ENCODE measurements around the gene CRYAB.

The CRYAB gene

DNA sequence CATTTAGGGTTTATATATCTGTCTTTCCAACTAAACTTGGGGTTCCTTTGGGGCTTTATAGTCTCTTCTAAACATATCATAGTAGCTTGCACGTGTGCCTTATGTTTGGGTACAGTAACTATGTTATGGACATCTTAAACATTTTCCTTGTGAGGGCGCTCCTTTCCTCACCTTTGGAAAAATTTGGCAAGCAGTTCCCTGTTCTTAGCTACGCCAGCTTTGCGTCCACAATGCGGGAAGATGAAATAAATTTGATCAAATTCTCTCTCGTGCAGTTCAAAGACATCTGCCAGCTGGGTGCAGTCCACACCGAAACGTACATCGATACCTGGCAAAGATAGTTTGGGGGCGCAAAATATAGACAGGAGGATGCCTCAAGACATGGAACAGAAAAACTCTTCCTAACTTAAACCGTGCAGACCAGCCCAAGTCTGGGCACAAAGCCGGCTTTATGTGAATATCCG lies 33.2 kb downstream of the CRYAB start:
- CTCF ChIA-PET = interaction anchor here (0.9 kb wide), 1 partner anchor 103 kb away, joined by 3 read pairs; no protein-coding TSS in a partner anchor
- POLR2A ChIA-PET = interaction anchor here (1.1 to 1.9 kb wide), 4 partner anchors 48 to 103 kb away, joined by 3 to 9 read pairs (median 4); no protein-coding TSS in a partner anchor
- TF ChIP-seq L3MBTL2 (conservative IDR thresholded peaks at IDR 0.05) = 0 out of 2 replicates have a peak, but pooled peaks have one; percentile 12
- no peak for TF ChIP-seq ELF4 (IDR thresholded peaks at IDR 0.05)
- DNase-seq (ENCODE audit: extremely low spot score) = no peak

DNA sequence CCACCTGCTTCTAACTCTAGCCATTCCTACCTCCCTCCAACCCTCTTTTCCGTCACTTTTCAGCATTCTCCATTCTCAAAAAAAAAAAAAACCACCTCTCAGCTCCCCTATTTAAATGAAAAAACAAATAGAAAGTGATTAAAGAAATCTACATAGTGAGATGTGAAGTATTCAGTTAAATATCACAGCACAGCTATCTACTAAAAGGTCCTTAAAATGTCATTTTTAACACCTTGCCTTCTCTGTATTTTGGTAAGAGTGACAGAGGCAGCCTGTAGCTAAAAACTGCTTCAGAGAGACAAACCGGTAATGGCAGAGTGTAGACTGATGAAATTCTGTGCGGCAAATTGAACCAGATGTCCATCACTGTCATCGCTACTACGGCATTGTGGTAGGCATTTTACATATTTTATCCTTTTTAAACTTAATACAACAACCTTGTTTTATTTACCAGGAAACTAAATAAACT lies 39.8 kb downstream of the CRYAB start:
- no peak for DNase-seq (ENCODE audit: extremely low spot score)
- TF ChIP-seq SUZ12 (IDR thresholded peaks at IDR 0.05) (no peak), L3MBTL2 (conservative IDR thresholded peaks at IDR 0.05) (0 out of 2 replicates have a peak, but pooled peaks have one; percentile 12), ZNF384 (IDR thresholded peaks at IDR 0.05) (peak; percentile 56; the same call in 1 of the 2 replicates)
- POLR2A ChIA-PET = interaction anchor here (0.7 to 2.0 kb wide), 14 partner anchors 8 to 267 kb away, joined by 3 to 20 read pairs (median 4); partner anchors contain the start of gene CFAP68
- CTCF ChIA-PET = interaction anchor here (0.5 to 1.6 kb wide), 7 partner anchors 24 to 1867 kb away, joined by 3 to 6 read pairs (median 3); no protein-coding TSS in a partner anchor

DNA sequence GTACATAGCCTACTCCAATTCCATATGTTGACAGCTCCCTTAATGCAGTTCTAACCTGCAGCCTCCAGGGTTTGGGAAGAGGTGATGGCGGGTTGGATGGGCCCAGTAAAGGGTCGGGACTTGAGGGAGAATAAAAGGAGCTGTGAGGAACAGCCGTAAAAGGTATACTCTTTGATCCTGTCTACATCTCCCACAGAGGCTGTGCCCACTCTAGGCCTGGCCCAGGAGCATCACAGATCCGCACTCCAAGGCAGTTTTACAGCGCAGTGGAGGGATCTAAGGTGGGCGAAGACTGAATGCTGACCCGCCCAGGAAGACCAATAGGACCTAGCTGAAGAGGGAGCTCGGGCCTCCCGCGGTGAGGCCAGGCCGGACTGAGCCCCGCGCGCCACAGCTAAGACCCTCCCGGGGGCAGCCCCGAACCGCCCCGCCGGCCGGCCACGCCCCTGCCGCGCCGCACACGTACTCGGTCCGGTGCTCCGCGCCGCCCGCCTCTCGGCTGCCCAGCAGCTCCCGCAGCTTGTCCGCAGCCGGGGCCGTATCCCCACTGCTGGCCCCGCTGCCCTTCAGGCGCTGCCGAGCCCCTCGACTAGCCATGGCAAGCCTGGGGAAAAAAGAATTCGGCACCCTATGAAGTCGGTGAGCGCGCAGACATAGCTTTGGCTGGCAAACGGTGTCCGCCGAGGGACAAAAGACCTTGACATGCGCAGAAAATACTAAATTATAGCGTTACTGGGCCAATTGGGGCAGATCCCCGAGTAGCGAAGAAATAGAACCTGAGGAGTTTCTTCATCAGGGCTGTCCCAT lies 40.5 kb downstream of the CRYAB start, which contains the start of gene ALG9:
Gene ALG9 (minus strand): TSS at position 696 of the 807 bp plus-strand sequence. CDS start 99 bp downstream, at position 597.
- CTCF ChIA-PET = interaction anchor here (0.5 to 1.4 kb wide), 8 partner anchors 25 to 1867 kb away, joined by 3 to 6 read pairs (median 3); no protein-coding TSS in a partner anchor
- TF ChIP-seq, protein P1, sequence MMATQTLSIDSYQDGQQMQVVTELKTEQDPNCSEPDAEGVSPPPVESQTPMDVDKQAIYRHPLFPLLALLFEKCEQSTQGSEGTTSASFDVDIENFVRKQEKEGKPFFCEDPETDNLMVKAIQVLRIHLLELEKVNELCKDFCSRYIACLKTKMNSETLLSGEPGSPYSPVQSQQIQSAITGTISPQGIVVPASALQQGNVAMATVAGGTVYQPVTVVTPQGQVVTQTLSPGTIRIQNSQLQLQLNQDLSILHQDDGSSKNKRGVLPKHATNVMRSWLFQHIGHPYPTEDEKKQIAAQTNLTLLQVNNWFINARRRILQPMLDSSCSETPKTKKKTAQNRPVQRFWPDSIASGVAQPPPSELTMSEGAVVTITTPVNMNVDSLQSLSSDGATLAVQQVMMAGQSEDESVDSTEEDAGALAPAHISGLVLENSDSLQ (IDR thresholded peaks at IDR 0.05) = peak; percentile 36; the same call in 1 of the 2 replicates
- no peak; the same call in 1 of the 2 replicates for TF ChIP-seq L3MBTL2 (conservative IDR thresholded peaks at IDR 0.05)
- DNase-seq (ENCODE audit: extremely low spot score) = peak; percentile 74
- POLR2A ChIA-PET = interaction anchor here (0.7 to 2.0 kb wide), 19 partner anchors 9 to 267 kb away, joined by 3 to 20 read pairs (median 4); partner anchors contain the start of genes CFAP68, DLAT and PPP2R1B

DNA sequence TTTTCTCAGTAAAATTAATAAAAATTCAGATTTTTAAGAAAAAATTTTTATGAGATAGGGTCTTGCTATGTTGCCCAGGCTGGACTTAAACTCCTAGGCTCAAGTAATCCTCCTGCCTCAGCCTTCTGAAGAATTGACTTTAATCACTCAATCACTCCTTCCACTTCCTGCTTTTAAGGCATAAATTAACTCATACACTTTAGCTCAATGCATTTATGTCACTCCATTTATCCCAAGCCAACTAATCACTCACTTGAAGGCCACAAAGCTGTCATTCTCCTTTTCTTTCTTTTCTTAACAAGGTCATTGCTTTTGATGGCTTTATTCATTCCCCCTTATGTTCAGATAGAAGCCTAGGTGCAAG lies 41.1 kb downstream of the CRYAB start:
- no peak for DNase-seq (ENCODE audit: extremely low spot score)
- POLR2A ChIA-PET = interaction anchor here (0.7 to 2.0 kb wide), 13 partner anchors 9 to 208 kb away, joined by 3 to 20 read pairs (median 4); partner anchors contain the start of genes CFAP68, DLAT and PPP2R1B
- TF ChIP-seq SP1 (IDR thresholded peaks at IDR 0.05) = no peak
- no peak for TF ChIP-seq HDGF (IDR thresholded peaks at IDR 0.05; ENCODE audit: borderline replicate concordance)
- TF ChIP-seq LEF1 (IDR thresholded peaks at IDR 0.05; ENCODE audit: borderline replicate concordance) = no peak
- TF ChIP-seq, protein P1 (IDR thresholded peaks at IDR 0.05) = peak; percentile 91
- no peak for TF ChIP-seq NFRKB (IDR thresholded peaks at IDR 0.05)
- peak; percentile 43; the same call in 1 of the 2 replicates for TF ChIP-seq ELF4 (IDR thresholded peaks at IDR 0.05)
- CTCF ChIA-PET = interaction anchor here (0.5 to 1.1 kb wide), 4 partner anchors 111 to 1298 kb away, joined by 3 to 6 read pairs (median 4); no protein-coding TSS in a partner anchor

DNA sequence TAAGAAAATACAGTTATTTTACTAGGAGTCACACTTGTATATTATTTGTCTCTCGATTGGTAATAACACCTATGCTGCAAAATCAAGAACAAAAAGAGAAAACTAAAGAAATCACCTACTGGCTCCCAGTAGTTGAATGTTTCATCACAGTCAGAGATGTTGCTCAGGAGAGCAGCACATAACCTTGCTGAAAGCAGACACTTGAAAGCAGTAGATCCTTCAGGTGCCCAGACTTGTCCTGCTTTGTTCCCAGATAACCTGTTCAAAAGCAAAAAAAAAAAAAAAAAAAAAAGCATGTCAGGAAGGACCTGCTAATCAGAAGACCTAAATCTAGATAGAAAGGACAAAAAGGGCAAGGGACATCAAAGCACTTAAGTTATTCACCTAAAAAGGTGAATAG lies 41.5 kb downstream of the CRYAB start:
- TF ChIP-seq FOXA1 (IDR thresholded peaks at IDR 0.05) = no peak
- TF ChIP-seq NFRKB (IDR thresholded peaks at IDR 0.05) = no peak
- no peak for TF ChIP-seq SP1 (IDR thresholded peaks at IDR 0.05)
- TF ChIP-seq HDGF (IDR thresholded peaks at IDR 0.05; ENCODE audit: borderline replicate concordance) = no peak
- no peak for TF ChIP-seq L3MBTL2 (conservative IDR thresholded peaks at IDR 0.05)
- TF ChIP-seq, protein P1 (IDR thresholded peaks at IDR 0.05) = no peak
- TF ChIP-seq CTBP1 (IDR thresholded peaks at IDR 0.05; ENCODE audit: borderline replicate concordance) = no peak
- TF ChIP-seq FOXM1 (IDR thresholded peaks at IDR 0.05; ENCODE audit: borderline replicate concordance) = no peak
- ChIA-PET CTCF (interaction anchor here (0.6 to 0.7 kb wide), 2 partner anchors 147 to 1298 kb away, joined by 4 to 6 read pairs; no protein-coding TSS in a partner anchor), POLR2A (interaction anchor here (0.7 to 1.8 kb wide), 7 partner anchors 9 to 155 kb away, joined by 3 to 6 read pairs (median 4); partner anchors contain the start of genes CFAP68 and DLAT)
- no peak for DNase-seq (ENCODE audit: extremely low spot score)

DNA sequence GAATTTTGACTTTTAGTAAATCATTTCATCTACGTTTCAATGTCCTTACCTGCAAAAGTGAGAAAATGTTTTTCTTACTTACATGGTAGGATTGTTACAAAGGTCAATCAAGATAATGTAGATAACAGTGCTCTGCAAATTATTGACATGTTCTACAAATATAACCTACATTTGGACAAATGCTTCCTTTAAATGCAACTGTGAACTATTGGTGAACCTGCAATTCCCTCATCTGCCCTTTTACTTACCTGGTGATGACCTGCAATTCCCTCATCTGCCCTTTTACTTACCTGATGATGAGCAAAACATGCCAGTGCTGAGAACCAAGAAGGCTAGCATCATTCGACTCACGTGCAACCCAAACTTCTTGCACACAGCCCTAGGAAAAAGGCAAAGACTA lies 51.3 kb downstream of the CRYAB start:
- POLR2A ChIA-PET = no interaction called here
- TF ChIP-seq BHLHE40 (IDR thresholded peaks at IDR 0.05; ENCODE audit: borderline replicate concordance) = no peak
- TF ChIP-seq FOXK2 (IDR thresholded peaks at IDR 0.05) = no peak
- TF ChIP-seq ZNF384 (IDR thresholded peaks at IDR 0.05) = no peak
- no peak for TF ChIP-seq ARNT (IDR thresholded peaks at IDR 0.05)
- no peak for TF ChIP-seq TARDBP (IDR thresholded peaks at IDR 0.05)
- TF ChIP-seq, protein P1 (IDR thresholded peaks at IDR 0.05) = no peak
- no peak for TF ChIP-seq NFRKB (IDR thresholded peaks at IDR 0.05)
- TF ChIP-seq ELF4 (IDR thresholded peaks at IDR 0.05) = no peak
- TF ChIP-seq LEF1 (IDR thresholded peaks at IDR 0.05; ENCODE audit: borderline replicate concordance) = no peak
- no peak for TF ChIP-seq SP1 (IDR thresholded peaks at IDR 0.05)
- TF ChIP-seq HDGF (IDR thresholded peaks at IDR 0.05; ENCODE audit: borderline replicate concordance) = no peak
- TF ChIP-seq FOXA1 (IDR thresholded peaks at IDR 0.05) = no peak
- TF ChIP-seq FOXM1 (IDR thresholded peaks at IDR 0.05; ENCODE audit: borderline replicate concordance) = no peak
- no peak for TF ChIP-seq SUZ12 (IDR thresholded peaks at IDR 0.05)
- no peak for TF ChIP-seq L3MBTL2 (conservative IDR thresholded peaks at IDR 0.05)

More for the DNA sequence above, 51.3 kb downstream of the CRYAB start:
- no peak for DNase-seq (ENCODE audit: extremely low spot score)
- CTCF ChIA-PET = no interaction called here

Data from HEK293T (cell line).